SHP77 treated with DMSO at 0.1 percent for 48 hours (cell line): ENCODE measurements around the gene PRR19.

Experiments used
- DNase-seq: peaks from one replicate; lab custom pipeline; 2025; lab: John Stamatoyannopoulos, UW

The PRR19 gene

GRCh38 chr19:42295342-42295741 lies 6.6 kb upstream of the PRR19 start:
- no peak for DNase-seq

- no peak for DNase-seq
Measured at GRCh38 chr19:42295831-42296525, 6.0 kb upstream of the PRR19 start.

- no peak for DNase-seq
Measured at GRCh38 chr19:42297039-42297438, 4.9 kb upstream of the PRR19 start.

- DNase-seq, result no peak
Measured at GRCh38 chr19:42303101-42303464, 1.2 kb downstream of the PRR19 start.

- DNase-seq, result no peak
Measured at GRCh38 chr19:42303876-42304275, 1.9 kb downstream of the PRR19 start.

GRCh38 chr19:42306646-42307045 lies 4.7 kb downstream of the PRR19 start:
- no peak for DNase-seq

GRCh38 chr19:42309686-42310085 lies 7.8 kb downstream of the PRR19 start:
- no peak for DNase-seq

GRCh38 chr19:42311657-42312056 lies 9.7 kb downstream of the PRR19 start:
- no peak for DNase-seq

GRCh38 chr19:42312370-42312769 lies 10.4 kb downstream of the PRR19 start:
- DNase-seq, result no peak

- no peak for DNase-seq
Measured at GRCh38 chr19:42313096-42313839, 11.3 kb downstream of the PRR19 start, which contains the start of gene TMEM145. Gene TMEM145, plus strand, starts transcription at chr19:42313309. Its CDS starts 68 bp downstream, at chr19:42313377.

- DNase-seq, result no peak
Measured at GRCh38 chr19:42313840-42314755, 12.2 kb downstream of the PRR19 start.

GRCh38 chr19:42315024-42315423 lies 13.1 kb downstream of the PRR19 start:
- no peak for DNase-seq

- no peak for DNase-seq
Measured at GRCh38 chr19:42316223-42317211, 14.6 kb downstream of the PRR19 start.

- no peak for DNase-seq
Measured at GRCh38 chr19:42317535-42317934, 15.6 kb downstream of the PRR19 start.

GRCh38 chr19:42322305-42322704 lies 20.4 kb downstream of the PRR19 start:
- no peak for DNase-seq

GRCh38 chr19:42323473-42323851 lies 21.5 kb downstream of the PRR19 start:
- no peak for DNase-seq

- DNase-seq, result no peak
Measured at GRCh38 chr19:42323852-42324654, 22.1 kb downstream of the PRR19 start.

GRCh38 chr19:42324655-42325307 lies 22.8 kb downstream of the PRR19 start:
- no peak for DNase-seq

- DNase-seq, result peak; percentile 97
Measured at GRCh38 chr19:42325308-42325895, 23.5 kb downstream of the PRR19 start, which contains the start of gene MEGF8. Gene MEGF8, plus strand, starts transcription at chr19:42325635. Its CDS starts 609 bp downstream, at chr19:42326244.
